Small intestine (tissue), 16 donors: Measurements from ENCODE around the gene ZNRF2. TPM values are rescaled to one million over a fixed set of nuclear protein-coding genes. Genes with fewer than 3 reads are reported as not detected.

Experiments
- DNase-seq, 2 donors: peaks; one replicate each; pipeline versions ENCODE4 v3.0.0 to v3.0.0-alpha.2; 2013
- FAIRE-seq: peaks from 2 replicates; lab custom pipeline; 2012; peaks lifted over from hg19 to GRCh38; lab: Jason Lieb, UNC
- H3K27ac ChIP-seq, 3 donors: one replicate each; pipeline ENCODE4 v1.5.1; 2013; ENCODE audit warnings: low read length in 2 of 3, mild to moderate bottlenecking in 2 of 3, control low read depth in 1 of 3, inconsistent platforms in 1 of 3, low read depth in 1 of 3, moderate library complexity in 1 of 3
- H3K27me3 ChIP-seq, 3 donors: one replicate each; pipeline ENCODE4 v1.6.1; 2013; ENCODE audit warnings: low read length in 3 of 3, inconsistent platforms in 1 of 3; ENCODE audit not compliant: control insufficient read depth in 3 of 3, insufficient read depth in 3 of 3
- H3K36me3 ChIP-seq, 3 donors: one replicate each; pipeline ENCODE4 v1.6.1; 2013; ENCODE audit warnings: low read length in 3 of 3, inconsistent platforms in 1 of 3, low read depth in 1 of 3, mild to moderate bottlenecking in 1 of 3, moderate library complexity in 1 of 3; ENCODE audit not compliant: control insufficient read depth in 3 of 3, insufficient read depth in 2 of 3
- H3K4me1 ChIP-seq, 3 donors: one replicate each; pipeline ENCODE4 v1.6.1; 2013; ENCODE audit warnings: low read length in 2 of 3, inconsistent platforms in 1 of 3, low read depth in 1 of 3, mild to moderate bottlenecking in 1 of 3, moderate library complexity in 1 of 3; ENCODE audit not compliant: control insufficient read depth in 3 of 3, insufficient read depth in 2 of 3
- H3K4me3 ChIP-seq, 3 donors: one replicate each; pipeline ENCODE4 v1.5.1; 2013; ENCODE audit warnings: low read length in 3 of 3, control low read depth in 1 of 3, inconsistent platforms in 1 of 3, low read depth in 1 of 3, mild to moderate bottlenecking in 1 of 3, moderate library complexity in 1 of 3
- H3K9me3 ChIP-seq, 2 donors: one replicate each; pipeline ENCODE4 v1.6.1; 2013; ENCODE audit warnings: low read depth in 1 of 2, low read length in 1 of 2; ENCODE audit not compliant: control insufficient read depth in 2 of 2, insufficient read depth in 1 of 2
- WGBS, 3 donors: extraction: QIAGEN DNeasy Blood & Tissue Kit; methylation state at CpG; one replicate each; pipeline ENCODE4 v1.1.7; 2013; 5-methylcytosine and 5-hydroxymethylcytosine counted together
- long read RNA-seq, 10 donors: transcript quantifications; one replicate each; lab custom pipeline, GENCODE V29; 2026
- polyA plus RNA-seq, 4 donors: library from polyadenylated mRNA; stranded (reverse) in 3 of 4; unstranded in 1 of 4; fragments of 200-250 nt in 3 of 4; fragments of 120-200 nt in 1 of 4; gene quantifications; one replicate each; pipeline versions ENCODE4 v1.2.1 to v1.2.3, GENCODE V29; 2013
- donor health status: healthy with polysubstance abuse.
- donor health status: control.
- donor health status: control.
- donor health status: Bipolar disorder and iron deficiency.
- donor health status: healthy.

The ZNRF2 gene
- 10 to 100 TPM in 3 of 4 donors, 1 to 10 TPM in 1; 8.9 to 19.9 (median 16.0) TPM for polyA plus RNA-seq
- long read RNA-seq, donor 1, transcript ZNRF2-201 (5 exons, 3,460 nt), result major isoform, 22 of 34 reads
- long read RNA-seq, donor 1, partial matches to known transcripts, result 12 of 34 reads
- long read RNA-seq, donor 1, other reads (novel, unspliced or antisense), result 0 of 34 reads
- long read RNA-seq, donor 2, transcript ZNRF2-201 (5 exons, 3,460 nt), result major isoform, 7 of 7 reads
- long read RNA-seq, donor 2, partial matches to known transcripts, result 0 of 7 reads
- long read RNA-seq, donor 2, other reads (novel, unspliced or antisense), result 0 of 7 reads
- long read RNA-seq, donor 3, transcript ZNRF2-201 (5 exons, 3,460 nt), result major isoform, 7 of 12 reads
- long read RNA-seq, donor 3, partial matches to known transcripts, result 5 of 12 reads
- long read RNA-seq, donor 3, other reads (novel, unspliced or antisense), result 0 of 12 reads
- long read RNA-seq, donor 4, result 0 reads
- long read RNA-seq, donor 5, transcript ZNRF2-201 (5 exons, 3,460 nt), result major isoform, 5 of 5 reads
- long read RNA-seq, donor 5, partial matches to known transcripts, result 0 of 5 reads
- long read RNA-seq, donor 5, other reads (novel, unspliced or antisense), result 0 of 5 reads
- long read RNA-seq, donor 6, partial matches to known transcripts, result 8 of 11 reads
- long read RNA-seq, donor 6, other reads (novel, unspliced or antisense), result 0 of 11 reads
- long read RNA-seq, donor 7, transcript ZNRF2-201 (5 exons, 3,460 nt), result major isoform, 10 of 21 reads
- long read RNA-seq, donor 7, partial matches to known transcripts, result 11 of 21 reads
- long read RNA-seq, donor 7, other reads (novel, unspliced or antisense), result 0 of 21 reads
- long read RNA-seq, donor 8, partial matches to known transcripts, result 0 of 1 reads
- long read RNA-seq, donor 8, other reads (novel, unspliced or antisense), result 0 of 1 reads
- long read RNA-seq, donor 9, partial matches to known transcripts, result 0 of 1 reads
- long read RNA-seq, donor 9, other reads (novel, unspliced or antisense), result 0 of 1 reads
- long read RNA-seq, donor 10, transcript ZNRF2-201 (5 exons, 3,460 nt), result major isoform, 16 of 27 reads
- long read RNA-seq, donor 10, partial matches to known transcripts, result 11 of 27 reads
- long read RNA-seq, donor 10, other reads (novel, unspliced or antisense), result 0 of 27 reads

DNA sequence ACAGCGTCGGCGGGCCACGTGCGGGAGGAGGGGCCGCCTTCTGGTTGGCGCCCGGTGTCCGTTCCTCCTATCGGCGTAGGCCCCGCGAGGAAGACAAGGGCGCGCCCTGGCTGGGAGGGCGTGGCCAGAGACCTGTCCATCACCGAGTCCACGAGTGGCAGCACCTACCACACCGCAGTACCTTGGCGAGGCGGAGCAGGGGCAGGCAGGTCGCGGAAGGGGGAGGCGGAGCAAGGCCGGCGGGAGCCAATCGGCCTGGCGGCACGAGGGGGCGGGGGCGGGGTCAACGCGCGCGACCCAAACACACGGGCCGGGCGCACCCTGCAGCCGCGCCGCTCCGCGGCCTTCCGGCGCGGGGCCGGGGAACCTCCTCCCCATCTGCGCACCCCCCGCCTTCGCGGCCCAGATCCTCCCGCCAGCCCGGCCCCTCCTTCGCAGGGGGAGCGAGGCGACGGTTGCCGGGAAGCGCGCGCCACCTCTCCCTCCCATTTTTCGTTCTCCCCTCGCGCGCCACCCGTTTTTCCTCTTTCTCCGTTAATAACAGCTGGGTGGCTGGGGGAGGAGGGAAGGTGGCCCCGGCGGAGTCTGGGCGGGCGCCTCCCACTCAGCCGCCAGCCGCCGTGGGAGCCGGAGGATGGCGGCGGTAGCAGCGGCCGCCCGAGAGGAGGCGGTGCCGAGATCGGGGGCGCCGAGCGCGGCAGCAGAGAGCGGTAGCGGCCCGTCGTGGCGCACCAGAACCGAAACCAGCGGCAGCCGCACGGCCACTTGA, at the start of gene ZNRF2:
Gene ZNRF2, plus strand, starts transcription at position 300 of the 769 bp plus-strand sequence. CDS start 761 bp downstream, outside the sequence.
- Histone ChIP-seq H3K9me3 (no peaks in the 10 kb centered on the region), H3K27me3 (no peaks in the 10 kb centered on the region), H3K4me1 (peaks cover 0 to 8% (median 5%) of the 10 kb centered on the region in 3 donors), H3K27ac (peak within 1 kb of the TSS; percentile 97 to 100 (median 97)), H3K36me3 (no peaks in the 10 kb centered on the region), H3K4me3 (peak within 1 kb of the TSS; percentile 70 to 98 (median 86))
- DNase-seq (peak; percentile 99 to 100), FAIRE-seq (no peak)
- 0 to 1% (median 0%) methylated on average over 56 to 96 of the region's 96 CpGs for WGBS, 3 donors

DNA sequence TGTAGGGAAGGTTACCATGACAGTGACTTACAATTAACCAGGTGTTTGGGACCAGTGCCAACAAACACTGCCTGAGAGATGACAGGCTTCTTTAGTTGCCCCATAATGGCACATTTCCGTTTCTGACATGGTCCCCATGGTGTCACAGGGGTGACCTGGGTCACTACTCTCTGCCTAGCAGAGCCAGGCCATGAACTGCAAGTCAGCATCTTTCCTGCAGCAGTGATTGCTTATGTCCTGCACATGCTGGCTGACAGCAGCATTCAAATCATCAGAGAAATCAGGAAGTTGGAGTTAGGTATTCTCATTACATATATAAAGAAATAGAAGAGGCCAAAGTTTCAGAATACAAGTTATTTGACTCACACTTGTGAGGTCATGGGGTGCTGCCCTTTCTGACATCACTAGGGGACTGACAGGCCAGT, 47.1 kb upstream of the ZNRF2 start:
- no peak for FAIRE-seq
- Histone ChIP-seq H3K36me3 (no peaks in the 10 kb centered on the region), H3K4me1 (no peaks in the 10 kb centered on the region), H3K27ac (no peak overlapping the region), H3K27me3 (no peaks in the 10 kb centered on the region), H3K4me3 (no peak overlapping the region), H3K9me3 (no peaks in the 10 kb centered on the region)
- 55 to 71% (median 62%) methylated on average over 1 of the region's 1 CpG for WGBS, 3 donors
- no peak for DNase-seq

DNA sequence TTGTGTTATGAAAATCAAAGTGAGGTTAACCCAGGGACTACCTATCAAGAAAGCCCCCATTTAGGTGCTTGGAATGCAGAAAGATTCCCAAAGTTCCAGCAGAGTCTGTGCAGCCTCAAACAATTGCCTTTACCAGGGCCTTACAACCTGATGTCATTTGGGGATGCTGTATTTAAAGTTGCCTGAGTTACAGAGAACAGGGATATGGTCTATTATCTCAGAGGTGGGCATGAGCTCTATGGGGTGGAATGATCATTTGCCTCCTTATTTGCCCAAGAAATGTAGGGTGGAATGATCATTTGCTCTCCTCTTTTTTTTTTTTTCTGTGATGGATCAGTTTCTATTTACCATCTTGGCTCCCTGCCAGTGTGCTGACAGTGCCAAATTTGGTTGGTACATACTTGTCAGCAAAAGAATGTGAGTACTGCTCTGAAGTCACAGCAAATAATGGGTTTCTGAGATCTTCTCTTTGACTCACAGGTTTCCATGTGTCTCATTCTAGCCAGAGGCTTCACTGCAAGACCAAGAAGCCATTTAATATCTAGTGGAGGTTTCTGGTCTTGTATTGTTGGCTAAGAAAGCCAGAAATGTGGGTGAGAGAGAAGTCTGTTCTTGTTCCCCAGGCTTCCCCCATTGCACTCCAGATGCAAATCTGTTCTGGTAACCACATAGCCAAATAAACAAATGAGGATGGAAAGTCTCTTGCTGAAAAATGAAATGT, 45.5 kb upstream of the ZNRF2 start:
- FAIRE-seq, result no peak
- H3K27me3 ChIP-seq, result no peaks in the 10 kb centered on the region
- no peaks in the 10 kb centered on the region for H3K36me3 ChIP-seq
- H3K9me3 ChIP-seq, result no peaks in the 10 kb centered on the region
- peak; percentile 35 to 43 for DNase-seq
- no peak overlapping the region for H3K4me3 ChIP-seq
- H3K4me1 ChIP-seq, result no peaks in the 10 kb centered on the region
- no peak overlapping the region for H3K27ac ChIP-seq

- DNase-seq, result no peak
- WGBS, 3 donors, result 76 to 83% (median 78%) methylated on average over 6 of the region's 6 CpGs
- H3K4me1 ChIP-seq, result no peaks in the 10 kb centered on the region
- FAIRE-seq, result no peak
- no peak overlapping the region for H3K27ac ChIP-seq
- H3K36me3 ChIP-seq, result no peaks in the 10 kb centered on the region
- H3K4me3 ChIP-seq, result no peak overlapping the region
- no peaks in the 10 kb centered on the region for H3K27me3 ChIP-seq
- no peaks in the 10 kb centered on the region for H3K9me3 ChIP-seq
These were observed 44.1 kb upstream of the ZNRF2 start for GRCh38 chr7:30240106-30240800.

GRCh38 chr7:30241767-30242166, 42.6 kb upstream of the ZNRF2 start:
- Histone ChIP-seq H3K27ac (no peak overlapping the region), H3K4me1 (no peaks in the 10 kb centered on the region), H3K4me3 (no peak overlapping the region), H3K9me3 (no peaks in the 10 kb centered on the region), H3K36me3 (no peaks in the 10 kb centered on the region), H3K27me3 (no peaks in the 10 kb centered on the region)
- DNase-seq, result no peak
- FAIRE-seq, result no peak
- 89 to 97% (median 96%) methylated on average over 2 of the region's 2 CpGs for WGBS, 3 donors

GRCh38 chr7:30244340-30244739, 40.1 kb upstream of the ZNRF2 start:
- Histone ChIP-seq H3K4me1 (no peaks in the 10 kb centered on the region), H3K36me3 (no peaks in the 10 kb centered on the region), H3K27me3 (no peaks in the 10 kb centered on the region), H3K4me3 (no peak overlapping the region), H3K9me3 (no peaks in the 10 kb centered on the region), H3K27ac (no peak overlapping the region)
- DNase-seq (no peak), FAIRE-seq (no peak)
- WGBS, 3 donors, result 78 to 85% (median 80%) methylated on average over 5 of the region's 5 CpGs

DNA sequence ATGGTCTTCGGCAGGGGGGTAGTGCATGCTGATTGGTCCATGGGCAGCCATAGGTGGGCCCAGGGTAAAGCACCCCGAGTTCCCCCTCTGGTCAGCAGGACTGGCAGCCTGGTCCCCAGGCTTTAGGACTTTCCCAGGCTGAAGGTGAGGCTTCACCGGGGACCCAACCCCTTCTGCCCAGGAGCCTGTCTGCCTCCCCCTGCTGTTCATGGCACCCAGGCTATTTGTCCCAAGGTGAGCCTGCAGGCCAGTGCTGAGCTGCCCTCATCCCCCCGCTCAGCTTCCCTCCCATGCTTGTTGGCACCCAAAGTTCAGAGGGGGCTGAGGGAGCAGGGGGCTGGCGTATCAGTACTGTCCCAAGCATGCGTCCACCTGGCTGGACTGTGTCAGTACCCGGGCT, 38.5 kb upstream of the ZNRF2 start:
- FAIRE-seq, result no peak
- 85 to 91% (median 88%) methylated on average over 7 of the region's 7 CpGs for WGBS, 3 donors

More for the DNA sequence above, 38.5 kb upstream of the ZNRF2 start:
- no peaks in the 10 kb centered on the region for H3K27me3 ChIP-seq
- no peaks in the 10 kb centered on the region for H3K36me3 ChIP-seq
- H3K4me3 ChIP-seq, result no peak overlapping the region
- H3K27ac ChIP-seq, result no peak overlapping the region
- H3K9me3 ChIP-seq, result no peaks in the 10 kb centered on the region
- no peak for DNase-seq
- H3K4me1 ChIP-seq, result no peaks in the 10 kb centered on the region
